C1 segment of cervical spinal cord (tissue), 14 donors: ENCODE results near the gene DPPA5.
"Not testable (repeated sequence)": the region's sequence is repeated elsewhere in the genome, so short reads cannot be mapped to it uniquely, and the experiment has no call there.

Experiments
- DNase-seq, 14 donors: peaks; one replicate each; lab custom pipeline; 2025; lab: John Stamatoyannopoulos, UW

The DPPA5 gene

DNA sequence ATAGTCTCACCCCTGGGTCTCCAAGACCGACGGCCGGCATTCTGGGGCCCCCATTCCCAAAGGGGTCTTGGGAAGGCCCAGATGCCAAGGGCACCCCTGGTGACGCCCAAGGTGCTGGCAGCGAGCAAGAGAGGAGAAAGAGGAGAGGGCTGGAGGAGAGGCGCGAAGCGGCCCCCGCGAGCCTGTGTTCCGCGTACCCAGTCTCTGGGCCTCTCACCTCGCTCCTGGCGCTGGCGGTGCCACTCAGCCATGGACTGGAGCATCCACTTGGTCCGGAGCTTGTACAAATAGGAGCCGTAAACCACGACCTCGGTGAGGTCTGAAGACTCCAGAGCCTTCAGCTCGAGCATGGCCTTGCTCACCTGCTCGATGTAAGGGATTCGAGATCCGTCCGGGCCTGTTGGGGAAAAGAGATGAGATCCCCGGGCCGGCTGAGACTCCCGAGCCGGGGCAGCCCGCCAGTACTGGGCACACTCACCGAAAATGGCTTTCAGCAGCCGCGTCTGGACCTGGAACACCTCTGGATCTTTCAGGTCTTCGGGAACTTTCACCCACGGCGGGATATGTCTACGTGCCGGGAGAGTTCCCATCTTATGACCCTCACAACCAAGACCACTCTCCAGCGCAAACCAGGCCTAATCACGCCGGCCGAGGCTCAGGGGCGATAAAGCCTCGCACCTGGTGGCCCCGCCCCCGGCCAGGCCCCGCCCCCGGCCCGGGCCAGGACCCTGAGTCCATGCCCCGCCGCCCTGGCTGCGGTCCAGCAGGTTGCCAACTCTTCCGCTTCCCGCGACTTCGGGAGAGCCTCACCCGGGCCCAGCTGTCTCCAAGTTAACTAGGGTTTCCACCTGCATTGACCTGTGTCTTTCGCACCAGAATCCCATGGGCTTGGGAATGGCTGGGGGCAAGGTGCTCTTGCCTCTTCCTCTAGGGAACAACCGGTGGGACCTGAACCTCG lies at the start of gene DPPA5:
TSS of gene DPPA5 (minus strand) at position 641 of the 958 bp plus-strand sequence. CDS start at position 590, 51 bp downstream.
- DNase-seq = no peak

DNA sequence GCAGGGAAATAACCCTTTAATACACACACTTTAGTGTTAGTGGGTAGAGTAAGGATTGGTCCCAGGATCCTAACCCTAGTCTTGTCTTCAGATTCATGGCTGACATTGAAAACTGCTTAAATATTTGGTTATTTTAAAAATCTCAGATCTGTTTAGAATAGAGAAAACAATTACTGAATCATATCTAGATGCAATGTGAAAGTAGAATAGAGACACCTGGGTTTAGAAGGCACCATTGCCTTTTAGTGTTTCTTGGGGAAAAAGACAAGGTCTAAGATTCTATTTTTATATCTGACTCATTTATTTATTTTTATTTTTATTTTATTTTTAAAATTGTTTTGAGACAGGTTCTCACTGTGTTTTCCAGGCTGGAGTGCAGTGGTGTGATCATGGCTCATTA lies 46.6 kb upstream of the DPPA5 start:
- no peak for DNase-seq

DNA sequence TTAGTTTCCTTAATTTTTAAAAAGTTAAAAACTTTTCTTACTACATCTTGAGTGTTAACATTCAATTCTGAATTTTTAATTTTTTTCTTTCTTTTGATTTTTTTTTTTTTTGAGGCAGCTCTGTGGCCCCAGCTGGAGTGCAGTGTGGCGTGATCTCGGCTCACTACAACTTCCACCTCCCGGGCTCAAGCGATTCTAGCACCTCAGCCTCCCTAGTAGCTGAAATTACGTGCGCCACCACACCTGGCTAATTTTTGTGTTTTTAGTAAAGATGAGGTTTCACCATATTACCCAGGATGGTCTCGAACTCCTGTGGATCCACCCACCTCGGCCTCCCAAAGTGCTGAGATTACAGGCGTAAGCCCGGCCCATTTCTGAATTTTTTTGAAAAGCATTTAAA lies 41.8 kb upstream of the DPPA5 start:
- no peak for DNase-seq

DNA sequence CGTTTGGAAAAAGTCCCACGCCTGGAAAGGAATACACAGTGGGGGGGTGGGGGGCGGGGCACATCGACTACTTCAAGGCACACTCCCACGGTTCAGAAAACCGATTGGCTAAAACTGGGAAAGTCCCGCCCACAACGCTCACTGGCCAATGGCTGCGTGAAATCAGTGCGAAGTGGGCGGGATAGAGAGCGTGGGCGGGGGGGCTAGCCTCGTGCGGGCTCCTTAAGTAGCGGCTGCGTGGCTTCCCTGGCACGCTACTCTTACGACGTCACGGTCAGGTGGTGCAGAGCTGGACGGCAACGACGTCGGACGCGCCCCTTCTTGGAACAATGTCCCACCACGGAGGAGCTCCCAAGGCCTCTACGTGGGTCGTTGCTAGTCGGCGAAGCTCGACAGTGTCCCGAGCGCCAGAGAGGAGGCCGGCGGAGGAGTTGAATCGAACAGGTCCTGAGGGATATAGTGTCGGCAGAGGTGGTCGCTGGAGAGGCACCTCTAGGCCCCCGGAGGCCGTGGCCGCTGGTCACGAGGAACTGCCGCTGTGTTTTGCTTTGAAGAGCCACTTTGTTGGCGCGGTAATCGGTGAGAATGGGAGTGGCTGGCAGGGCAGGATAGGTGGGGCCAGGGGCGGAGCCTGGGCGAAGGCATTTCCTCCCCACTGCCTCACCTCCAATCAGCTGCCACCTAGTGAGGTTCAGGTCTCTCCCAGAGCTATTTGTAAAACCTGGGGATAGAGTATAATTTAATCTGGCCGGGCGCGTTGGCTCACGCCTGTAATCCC lies 40.7 kb upstream of the DPPA5 start, which contains the start of gene DDX43:
TSS of gene DDX43 (plus strand) at position 252 of the 778 bp plus-strand sequence. CDS start at position 330, 78 bp downstream.
- DNase-seq = peak in 2 of 14 donors; percentile 15 to 37

DNA sequence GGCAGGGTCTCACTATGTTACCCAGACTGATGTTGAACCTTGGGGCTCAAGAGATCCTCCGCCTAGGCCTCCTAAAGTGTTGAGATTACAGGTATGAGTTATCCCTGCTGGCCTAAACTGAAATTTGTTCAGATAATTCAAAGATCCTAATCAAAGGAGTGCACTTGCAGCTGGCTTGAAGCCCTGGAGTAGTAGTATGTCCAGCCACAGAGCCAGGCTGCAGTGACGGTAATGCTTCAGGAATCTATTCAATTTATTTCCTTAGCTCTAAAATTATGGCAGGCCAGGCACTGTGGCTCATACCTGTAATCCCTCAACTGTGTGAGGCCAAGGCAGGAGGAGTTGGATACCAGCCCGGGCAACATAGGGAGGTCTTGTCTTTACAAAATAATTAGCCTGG lies 39.2 kb upstream of the DPPA5 start:
- no peak for DNase-seq

DNA sequence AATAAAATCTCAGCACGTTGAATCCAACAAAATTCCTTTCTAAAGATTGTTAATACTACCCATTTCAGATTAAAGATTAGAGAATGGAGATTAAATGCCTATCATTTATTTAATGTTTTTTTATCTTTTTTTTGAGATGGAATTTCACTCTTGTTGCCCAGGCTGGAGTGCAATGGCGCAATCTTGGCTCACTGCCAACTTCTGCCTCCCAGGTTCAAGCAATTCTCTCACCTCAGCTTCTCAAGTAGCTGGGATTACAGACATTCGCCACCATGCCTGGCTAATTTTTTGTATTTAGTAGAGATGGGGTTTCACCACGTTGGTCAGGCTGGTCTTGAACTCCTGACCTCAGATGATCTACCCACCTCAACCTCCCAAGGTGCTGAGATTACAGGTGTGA lies 38.1 kb upstream of the DPPA5 start:
- not testable (repeated sequence) for DNase-seq

- DNase-seq = no peak
Measured at GRCh38 chr6:73391675-73392074, 37.6 kb upstream of the DPPA5 start.

DNA sequence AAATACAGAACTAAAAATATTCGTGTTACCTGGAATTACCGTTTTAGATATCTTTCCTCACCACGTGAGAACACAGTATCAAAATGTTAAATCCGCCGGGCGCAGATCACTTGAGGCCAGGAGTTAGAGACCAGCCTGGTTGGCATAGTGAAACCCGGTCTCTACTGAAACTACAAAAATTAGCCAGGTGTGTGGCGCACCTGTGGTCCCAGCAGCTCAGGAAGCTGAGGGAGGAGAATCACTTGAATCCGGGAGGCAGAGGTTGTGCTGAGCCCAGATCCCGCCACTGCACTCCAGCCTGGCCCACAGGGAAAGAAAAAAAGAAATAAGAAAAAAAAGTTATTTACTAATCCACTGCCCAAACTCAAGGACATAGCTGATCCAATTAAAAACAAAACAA lies 35.8 kb upstream of the DPPA5 start:
- no peak for DNase-seq

- DNase-seq = peak in 8 of 14 donors; percentile 11 to 59 (median 22)
Measured at GRCh38 chr6:73388800-73389512, 34.9 kb upstream of the DPPA5 start.

DNA sequence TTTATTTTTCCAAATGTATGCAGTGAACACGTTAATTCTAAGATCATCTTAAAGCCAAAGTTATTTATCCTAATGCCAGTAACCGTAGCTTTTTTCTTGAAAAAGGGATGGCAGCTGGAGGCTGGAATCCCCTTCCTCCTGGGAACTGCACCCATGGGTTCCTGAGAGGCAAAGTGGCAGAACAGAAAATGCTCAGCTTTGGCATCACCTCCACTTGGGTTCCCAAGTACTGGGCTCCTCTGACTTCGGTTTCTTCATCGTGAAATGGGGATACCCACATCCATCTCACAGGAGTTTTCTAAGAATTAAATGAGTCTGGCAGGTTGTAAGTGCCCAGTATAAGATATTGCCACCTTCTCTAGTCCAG lies 34.3 kb upstream of the DPPA5 start:
- no peak for DNase-seq

GRCh38 chr6:73382462-73383113 lies 28.5 kb upstream of the DPPA5 start:
- no peak for DNase-seq

DNA sequence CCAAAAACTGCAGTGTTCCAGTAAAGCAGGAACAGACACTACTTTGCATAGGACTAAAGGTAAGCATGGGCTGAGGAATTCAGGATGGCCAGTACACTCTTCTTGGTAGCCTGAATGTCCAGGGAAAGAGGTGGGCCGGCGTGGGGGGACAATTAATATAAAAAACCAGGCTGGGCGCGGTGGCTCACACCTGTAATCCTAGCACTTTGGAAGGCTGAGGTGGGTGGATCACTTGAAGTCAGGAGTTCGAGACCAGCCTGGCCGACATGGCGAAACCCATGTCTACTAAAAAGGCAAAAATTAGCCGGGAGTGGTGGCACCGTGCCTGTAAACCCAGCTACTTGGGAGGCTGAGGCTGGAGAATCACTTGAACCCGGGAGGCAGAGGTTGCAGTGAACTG lies 27.5 kb upstream of the DPPA5 start:
- DNase-seq = not testable (repeated sequence)

DNA sequence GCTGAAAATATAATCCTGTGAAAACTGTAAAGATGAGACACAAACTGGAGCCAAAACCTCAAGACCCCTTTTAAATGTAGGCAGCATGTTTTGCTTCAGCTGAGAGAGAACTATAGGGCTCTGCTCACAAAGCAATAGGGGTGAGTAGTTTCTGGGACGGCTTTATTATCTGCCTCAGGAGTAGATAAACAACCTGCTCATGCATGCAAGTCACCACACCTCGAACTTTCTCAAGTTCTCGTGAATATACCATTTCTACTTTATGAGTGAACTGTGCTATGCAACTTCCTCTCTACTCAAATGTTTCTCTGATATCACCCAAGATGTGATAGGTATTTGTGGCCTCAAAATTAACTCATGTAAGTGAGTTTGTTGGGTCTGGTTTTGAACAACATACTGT lies 23.1 kb upstream of the DPPA5 start:
- DNase-seq = no peak

GRCh38 chr6:73375216-73375615 lies 21.1 kb upstream of the DPPA5 start:
- peak in 1 of 14 donors; percentile 82 for DNase-seq

DNA sequence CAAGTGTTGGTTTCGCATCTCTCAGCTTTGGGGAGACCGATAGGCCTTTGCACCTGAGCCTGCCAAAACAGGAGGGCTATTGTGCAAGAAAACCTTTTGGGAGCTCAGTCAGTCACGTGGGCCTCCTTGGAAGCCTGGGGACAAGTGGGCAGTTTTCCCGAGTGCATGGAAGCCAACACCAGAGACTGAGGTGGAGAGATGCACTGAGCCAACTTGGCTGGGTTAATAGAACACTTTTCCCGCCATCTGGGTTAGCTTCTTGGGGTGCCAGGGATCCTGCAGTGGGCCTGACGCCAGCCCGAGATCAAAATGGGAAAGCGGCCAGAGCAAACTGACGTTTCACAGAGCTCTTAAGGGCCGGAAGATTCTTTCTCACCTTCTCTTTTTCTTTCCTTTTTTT lies 18.4 kb upstream of the DPPA5 start:
- peak in 5 of 14 donors; percentile 8 to 97 (median 41) for DNase-seq

DNA sequence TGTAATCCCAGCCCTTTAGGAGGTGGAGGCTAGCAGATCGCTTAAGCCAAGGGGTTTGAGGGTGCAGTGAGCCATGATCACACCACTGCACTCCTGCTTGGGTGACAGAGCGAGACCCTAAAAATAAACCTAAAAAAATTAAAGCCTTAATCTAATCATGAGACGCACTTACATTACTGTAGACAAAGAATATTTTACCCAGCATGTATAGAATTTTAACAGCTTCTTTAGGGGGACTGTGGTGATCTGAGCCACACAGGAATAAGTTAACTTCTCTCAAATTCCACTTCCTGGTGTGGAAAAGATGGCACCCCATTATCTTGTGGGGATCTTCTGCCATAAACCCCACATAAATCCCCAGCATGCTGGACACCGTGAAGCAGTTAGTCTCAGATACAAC lies 17.9 kb upstream of the DPPA5 start:
- DNase-seq = no peak

GRCh38 chr6:73369563-73369962 lies 15.5 kb upstream of the DPPA5 start, which contains the start of gene OOEP:
Gene OOEP (minus strand): TSS chr6:73369897. CDS start chr6:73369792, 105 bp downstream.
- no peak for DNase-seq

GRCh38 chr6:73369157-73369556 lies 15.1 kb upstream of the DPPA5 start:
- DNase-seq = no peak

DNA sequence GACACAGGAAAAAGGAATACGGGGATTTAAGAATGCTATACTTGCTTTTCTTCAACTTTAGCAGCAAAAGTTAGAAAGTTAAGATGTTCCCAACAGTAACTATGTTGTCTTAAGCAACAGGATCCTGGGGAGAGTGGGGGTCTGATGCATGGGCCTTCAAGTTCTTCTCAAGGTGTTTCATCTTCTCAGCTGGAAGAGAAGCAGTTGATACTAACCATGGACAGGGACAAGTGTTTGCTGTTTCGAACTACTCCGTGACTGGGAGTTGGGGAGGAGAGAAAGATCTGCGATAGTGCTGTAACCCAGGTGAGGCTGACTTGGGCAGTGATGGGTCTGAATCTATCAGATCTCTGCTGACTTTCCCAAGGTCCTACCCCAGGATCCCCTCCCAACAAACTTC lies 14.6 kb upstream of the DPPA5 start:
- DNase-seq = no peak

- DNase-seq = peak in 2 of 14 donors; percentile 4 to 73
Measured at GRCh38 chr6:73367761-73368355, 13.8 kb upstream of the DPPA5 start.

GRCh38 chr6:73364549-73364948 lies 10.5 kb upstream of the DPPA5 start:
- no peak for DNase-seq
